Measurements from ENCODE around the gene GABBR2. TPM values are rescaled to one million over a fixed set of nuclear protein-coding genes. Genes with fewer than 3 reads are reported as not detected.

GABBR2 gene
- total and polyA plus RNA-seq, 2 of the 8 experiments (the other 6 are each of a cell fraction or from before 2014, with no cell fraction given): 0.50 to 1.2 TPM

DNA sequence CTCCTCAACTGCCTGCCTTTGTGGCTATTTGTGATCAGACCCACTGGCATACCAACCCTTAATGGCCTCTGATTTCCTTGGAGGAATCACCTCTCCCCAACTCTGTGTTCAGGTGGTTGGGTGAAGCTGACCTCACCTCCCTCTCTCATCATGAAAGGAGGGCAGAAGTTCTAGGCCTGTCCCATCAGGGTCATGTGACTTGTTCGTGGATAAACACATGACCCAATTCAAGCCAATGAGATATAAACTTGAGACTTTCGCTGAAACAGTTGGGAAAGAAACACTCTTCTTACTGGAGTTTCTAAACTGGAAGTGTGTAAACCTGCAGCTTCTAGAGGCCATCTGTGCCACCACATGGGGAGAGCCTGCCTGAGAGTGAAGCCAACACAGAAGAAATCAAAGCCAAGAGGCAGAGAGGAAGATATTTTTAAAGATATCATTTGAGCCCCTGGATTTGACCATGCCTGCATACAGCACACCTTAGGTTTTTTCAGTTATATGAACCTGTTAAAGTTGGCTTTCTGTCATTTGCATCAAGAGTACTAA is 5.8 kb downstream of the GABBR2 start:
- Histone ChIP-seq H3K23me2 (ENCODE audit: low read depth, low read length) (peaks cover 9% of the 10 kb centered on the region; the same call in 1 of the 2 replicates), H3K79me1 (ENCODE audit: low read depth, low read length) (no peaks in the 10 kb centered on the region), H3K4me1 (replicated peaks in 1 of 4; ENCODE audit: control insufficient read depth in 3 of 4, insufficient read depth in 4 of 4, low read length in 3 of 4) (peaks cover 0 to 7% (median 3%) of the 10 kb centered on the region in 4 experiments; a peak in 4 of 7 replicates), H3K18ac (ENCODE audit: extremely low read depth, low read length) (no peak overlapping the region), H3K23ac (ENCODE audit: insufficient read length) (no peak overlapping the region), H2AFZ (ENCODE audit: low read length) (no peak overlapping the region), H2AK5ac (ENCODE audit: low read depth, low read length) (no peak overlapping the region), H3K79me2 (ENCODE audit: control insufficient read depth in 1 of 2, insufficient read depth in 2 of 2, low read length in 2 of 2) (no peaks in the 10 kb centered on the region), H3K4ac (replicated peaks; ENCODE audit: insufficient read length, low read depth, low read length) (no peak overlapping the region), H3K27ac (ENCODE audit: low read depth, low read length) (no peak overlapping the region), H3K27me3 (replicated peaks in 1 of 4; ENCODE audit: control insufficient read depth in 3 of 4, extremely low read depth in 1 of 4, insufficient read depth in 3 of 4, low read length in 3 of 4) (peaks cover 16 to 29% (median 25%) of the 10 kb centered on the region in 4 experiments), H3K14ac (ENCODE audit: insufficient read length) (no peak overlapping the region), H2BK12ac (ENCODE audit: low read depth, low read length) (no peak overlapping the region), H3K9ac (replicated peaks in 1 of 4; ENCODE audit: extremely low read depth in 1 of 4, low read depth in 3 of 4, low read length in 3 of 4) (no peak overlapping the region), H2BK15ac (ENCODE audit: low read length) (no peak overlapping the region), H3K56ac (replicated peaks; ENCODE audit: insufficient read length, low read depth, low read length) (no peak overlapping the region), H3K4me2 (ENCODE audit: insufficient read depth in 1 of 2, low read depth in 2 of 2, low read length in 2 of 2) (no peak overlapping the region), H3K4me3 (ENCODE audit: extremely low read depth in 1 of 4, insufficient read depth in 2 of 4, low read depth in 3 of 4, low read length in 4 of 4) (no peak overlapping the region), H2BK20ac (ENCODE audit: low read length) (no peak overlapping the region), H2BK120ac (replicated peaks; ENCODE audit: low read depth, low read length) (no peak overlapping the region), H4K91ac (replicated peaks; ENCODE audit: insufficient read length, low read length) (no peak overlapping the region), H2BK5ac (ENCODE audit: low read depth, low read length) (no peak overlapping the region), H4K8ac (ENCODE audit: extremely low read depth, insufficient read depth, low read length) (no peak overlapping the region), H4K20me1 (replicated peaks in 1 of 2; ENCODE audit: control insufficient read depth in 1 of 2, insufficient read depth in 2 of 2, low read length in 2 of 2) (peaks cover 0 to 3% of the 10 kb centered on the region in 2 experiments), H3K36me3 (ENCODE audit: control insufficient read depth in 2 of 4, insufficient read depth in 4 of 4, low read length in 3 of 4) (no peaks in the 10 kb centered on the region), H4K5ac (ENCODE audit: insufficient read length, low read depth, low read length) (no peak overlapping the region), H3K9me3 (ENCODE audit: insufficient read depth in 2 of 2, low read depth in 1 of 2, low read length in 1 of 2) (no peaks in the 10 kb centered on the region)
- no peak for DNase-seq (ENCODE audit: low read depth in 1 of 2, low spot score in 2 of 2)
- no peak for FAIRE-seq
- WGBS, 2 experiments (ENCODE audit: extremely low coverage in 1 of 2, insufficient coverage in 1 of 2, insufficient read length in 1 of 2, insufficient replicate concordance in 2 of 2, low coverage in 1 of 2, low lambda C conversion rate in 2 of 2, missing lambda C conversion rate in 1 of 2): 85% methylated on average over 2 of the region's 2 CpGs; no CpG with 5 or more reads in 1 of the 2 experiments
- CTCF ChIA-PET (ENCODE audit: partially characterized antibody): interaction anchor here (0.9 to 1.0 kb wide), 2 partner anchors 25 to 74 kb away, joined by 3 to 5 read pairs; no protein-coding TSS in a partner anchor
- POLR2A ChIA-PET (ENCODE audit: partially characterized antibody): no interaction called here
- TF ChIP-seq NRF1 (IDR thresholded peaks at IDR 0.05; ENCODE audit: low read depth, low read length): no peak
- TF ChIP-seq CHD2 (IDR thresholded peaks at IDR 0.05; ENCODE audit: low read length): no peak
- no peak for TF ChIP-seq CBX5 (IDR thresholded peaks at IDR 0.05; ENCODE audit: low read depth, low read length)
- TF ChIP-seq SP1 (IDR thresholded peaks at IDR 0.05; ENCODE audit: low read depth, low read length): no peak
- no peak for TF ChIP-seq RBBP5 (IDR thresholded peaks at IDR 0.05; ENCODE audit: borderline replicate concordance, low read depth, low read length)
- TF ChIP-seq JUN (IDR thresholded peaks at IDR 0.05; ENCODE audit: low read depth, low read length): no peak
- TF ChIP-seq KDM5A (IDR thresholded peaks at IDR 0.05; ENCODE audit: low read length): no peak
- no peak for TF ChIP-seq SIX5 (IDR thresholded peaks at IDR 0.05; ENCODE audit: low read depth, low read length)
- TF ChIP-seq, protein P1, sequence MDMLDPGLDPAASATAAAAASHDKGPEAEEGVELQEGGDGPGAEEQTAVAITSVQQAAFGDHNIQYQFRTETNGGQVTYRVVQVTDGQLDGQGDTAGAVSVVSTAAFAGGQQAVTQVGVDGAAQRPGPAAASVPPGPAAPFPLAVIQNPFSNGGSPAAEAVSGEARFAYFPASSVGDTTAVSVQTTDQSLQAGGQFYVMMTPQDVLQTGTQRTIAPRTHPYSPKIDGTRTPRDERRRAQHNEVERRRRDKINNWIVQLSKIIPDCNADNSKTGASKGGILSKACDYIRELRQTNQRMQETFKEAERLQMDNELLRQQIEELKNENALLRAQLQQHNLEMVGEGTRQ (IDR thresholded peaks at IDR 0.05; ENCODE audit: low read length): no peak; the same call in 1 of the 2 replicates
- no peak for TF ChIP-seq BCL11A (IDR thresholded peaks at IDR 0.05; ENCODE audit: low read depth in 2 of 2, low read length in 2 of 2)
- TF ChIP-seq CTBP2 (IDR thresholded peaks at IDR 0.05; ENCODE audit: borderline replicate concordance, insufficient read depth, insufficient read length, low read length): no peak

Data from H1 (cell line).